ENCODE measurements around the gene ZNF652.
"Not testable (repeated sequence)": the region's sequence is repeated elsewhere in the genome, so short reads cannot be mapped to it uniquely, and the experiment has no call there.

Gene ZNF652

DNA sequence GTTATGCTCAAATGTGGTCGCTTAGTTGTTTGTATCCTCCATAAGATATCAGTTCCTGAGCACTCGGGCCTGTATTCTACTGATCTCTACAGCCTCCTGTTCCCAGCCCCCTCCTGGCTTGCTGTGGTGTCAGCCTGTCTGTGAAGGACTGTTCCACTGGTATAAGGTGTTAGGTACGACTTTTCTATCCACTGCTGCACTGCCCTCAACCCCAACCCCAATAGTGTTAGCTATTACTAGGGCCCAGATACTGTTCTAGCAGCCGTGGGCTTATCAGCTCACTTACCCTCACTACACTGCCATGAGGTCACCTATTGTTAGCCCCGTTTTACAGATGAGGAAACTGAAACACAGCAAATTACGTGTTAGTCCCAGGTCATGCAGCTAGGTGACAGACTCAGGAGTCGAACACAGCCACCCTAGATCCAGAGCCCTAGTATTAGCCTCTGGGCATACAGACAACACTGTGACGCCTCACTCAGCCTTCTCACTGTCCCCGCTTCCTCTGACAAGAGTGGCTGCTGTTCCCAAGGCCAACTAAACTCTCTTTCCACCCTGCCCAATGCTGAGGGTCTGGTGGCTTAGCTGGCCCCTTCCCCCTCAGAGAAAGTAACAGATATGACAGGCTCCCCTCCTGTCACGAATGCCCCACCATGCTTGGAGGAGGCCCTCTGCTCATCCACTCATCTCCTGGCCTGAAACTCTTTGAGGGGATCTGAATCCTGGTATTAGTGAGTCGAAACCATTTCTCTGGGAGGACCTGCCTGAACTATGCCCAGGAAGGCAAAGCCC is 25.6 kb upstream of the ZNF652 start:
- DNase-seq (ENCODE audit: low read depth in 2 of 3, low spot score in 2 of 3) = no peak

DNA sequence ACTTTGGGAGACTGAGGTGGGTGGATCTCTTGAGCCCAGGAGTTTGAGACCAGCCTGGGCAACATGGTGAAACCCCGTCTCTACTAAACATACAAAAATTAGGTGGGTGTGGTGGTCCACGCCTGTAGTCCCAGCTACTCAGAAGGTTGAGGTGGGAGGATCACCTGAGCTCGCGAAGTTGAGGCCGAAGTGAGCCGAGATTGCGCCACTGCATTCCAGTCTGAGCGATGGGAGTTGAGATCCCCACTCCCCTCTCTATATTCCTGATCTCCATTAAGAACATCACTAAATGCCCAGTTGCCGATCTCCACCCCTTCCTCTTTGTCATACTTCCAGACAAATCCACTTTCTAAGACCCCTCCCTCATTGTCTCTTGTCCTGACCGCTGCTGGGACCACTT is 24.3 kb upstream of the ZNF652 start:
- DNase-seq (ENCODE audit: low read depth in 2 of 3, low spot score in 2 of 3) = no peak

DNA sequence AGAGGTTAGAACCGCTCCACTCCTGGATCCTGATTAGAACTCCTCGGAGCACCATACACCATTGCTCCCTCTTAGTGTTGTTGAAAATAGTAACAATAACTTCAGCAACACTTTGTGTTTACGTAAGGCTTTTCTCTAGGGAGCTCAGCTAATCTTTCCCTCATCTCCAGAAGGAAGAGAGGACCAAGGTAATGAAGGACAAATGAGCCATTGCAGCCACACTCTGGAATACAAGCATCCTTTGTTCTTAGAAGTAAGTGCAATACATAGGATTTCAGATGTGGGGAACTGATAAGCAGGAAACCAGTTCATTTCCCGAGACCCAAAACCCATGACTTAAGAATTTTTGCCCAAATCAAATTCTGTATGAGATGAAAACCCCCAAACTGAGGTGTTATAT is 22.9 kb upstream of the ZNF652 start:
- no peak for DNase-seq (ENCODE audit: low read depth in 2 of 3, low spot score in 2 of 3)

DNA sequence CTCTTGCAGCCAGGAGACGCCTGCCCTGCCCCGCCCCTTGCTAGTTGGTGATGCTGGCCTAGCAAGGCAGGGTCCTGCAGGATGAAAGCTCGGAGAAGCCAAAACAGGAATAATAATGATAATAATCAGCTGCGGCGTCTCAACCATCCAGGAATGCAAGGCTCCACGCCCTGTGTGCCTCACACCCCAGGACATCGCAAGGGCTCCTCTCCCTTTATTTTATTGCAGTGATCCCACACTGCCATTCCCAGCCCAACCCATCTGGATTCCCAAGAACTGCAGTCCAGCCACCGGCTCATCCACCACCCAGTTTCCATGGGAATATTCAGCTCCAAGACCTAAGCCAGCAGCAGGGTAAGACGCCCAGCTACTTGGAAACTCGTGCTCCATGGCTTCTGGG is 21.0 kb upstream of the ZNF652 start:
- DNase-seq (ENCODE audit: low read depth in 2 of 3, low spot score in 2 of 3) = no peak

DNA sequence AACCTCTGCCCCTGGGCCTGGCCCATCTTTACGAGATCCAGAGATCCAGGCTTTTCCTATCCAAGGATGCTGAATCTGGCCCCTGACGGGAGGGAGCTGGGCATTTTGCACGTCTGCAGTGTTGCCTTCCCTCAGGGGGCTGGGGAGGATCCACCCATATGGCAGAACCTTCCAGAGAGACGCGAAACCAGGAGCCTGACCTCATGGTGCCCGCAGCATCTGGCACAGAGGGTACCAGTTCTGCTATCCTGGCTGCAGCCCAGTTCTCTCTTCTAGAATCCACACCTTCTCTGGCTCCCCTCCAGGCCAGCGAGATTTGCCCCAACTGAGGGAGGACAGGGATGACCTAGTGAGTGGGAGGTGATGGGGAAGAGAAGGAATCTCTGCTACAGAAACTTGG is 20.5 kb upstream of the ZNF652 start:
- DNase-seq (ENCODE audit: low read depth in 2 of 3, low spot score in 2 of 3) = no peak

DNA sequence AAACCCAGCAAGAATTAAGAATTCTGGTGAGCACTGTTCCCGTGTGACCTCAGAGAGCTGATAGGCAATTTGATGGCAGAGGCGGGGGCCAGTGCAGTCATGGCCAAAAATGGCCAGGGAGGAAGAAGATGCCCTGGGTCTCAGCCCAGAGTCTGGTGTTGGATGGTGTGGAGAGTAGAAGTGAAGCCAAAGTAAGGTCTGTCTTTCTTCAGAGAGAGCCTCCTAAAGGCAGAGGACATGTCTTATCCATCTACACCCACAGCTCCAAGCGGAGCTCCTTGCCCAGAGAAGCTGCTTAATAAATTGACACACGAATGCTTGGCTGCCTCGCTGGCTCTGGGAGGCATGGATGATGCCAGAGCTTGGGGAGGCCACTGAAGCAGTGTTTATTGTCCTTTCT is 19.7 kb upstream of the ZNF652 start:
- no peak for DNase-seq (ENCODE audit: low read depth in 2 of 3, low spot score in 2 of 3)

DNA sequence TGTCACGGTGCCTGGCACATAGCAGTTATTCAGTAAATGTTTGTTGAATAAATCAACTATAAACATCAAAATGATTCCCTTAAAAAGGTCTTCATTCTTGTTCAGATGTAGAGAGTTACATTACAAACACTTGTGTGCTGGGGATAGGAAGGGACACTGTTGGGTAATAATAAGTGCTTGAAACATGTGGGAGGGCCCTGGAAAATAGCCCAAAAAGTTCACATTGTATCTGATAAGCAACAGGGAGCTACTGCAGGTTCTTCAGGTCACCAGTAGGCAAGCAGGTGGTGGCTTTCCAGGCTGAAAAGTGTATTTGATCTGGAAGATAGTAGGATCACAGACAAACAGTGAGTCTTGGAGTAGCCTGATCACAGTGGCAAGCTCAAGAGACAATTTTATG is 19.0 kb upstream of the ZNF652 start:
- no peak for DNase-seq (ENCODE audit: low read depth in 2 of 3, low spot score in 2 of 3)

DNA sequence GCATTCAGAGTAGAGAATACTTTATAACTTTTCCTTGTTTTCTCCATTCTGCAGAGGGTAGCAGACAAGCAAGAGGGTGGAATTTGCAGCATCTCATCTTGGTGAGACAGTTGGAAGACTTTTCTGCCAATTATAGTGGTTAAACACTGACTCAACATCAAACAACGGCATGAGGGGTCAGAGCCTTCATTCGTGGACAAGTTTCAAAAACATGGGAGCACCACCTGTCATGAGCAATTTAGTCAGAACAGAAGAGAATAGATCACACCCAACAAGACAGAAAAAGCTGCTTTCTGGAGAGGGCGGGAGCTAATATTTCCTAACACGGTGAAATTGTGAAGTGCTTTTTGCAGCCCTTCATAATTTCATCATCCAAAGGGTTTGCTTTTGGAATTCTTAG is 17.9 kb upstream of the ZNF652 start:
- DNase-seq (ENCODE audit: low read depth in 2 of 3, low spot score in 2 of 3) = no peak

DNA sequence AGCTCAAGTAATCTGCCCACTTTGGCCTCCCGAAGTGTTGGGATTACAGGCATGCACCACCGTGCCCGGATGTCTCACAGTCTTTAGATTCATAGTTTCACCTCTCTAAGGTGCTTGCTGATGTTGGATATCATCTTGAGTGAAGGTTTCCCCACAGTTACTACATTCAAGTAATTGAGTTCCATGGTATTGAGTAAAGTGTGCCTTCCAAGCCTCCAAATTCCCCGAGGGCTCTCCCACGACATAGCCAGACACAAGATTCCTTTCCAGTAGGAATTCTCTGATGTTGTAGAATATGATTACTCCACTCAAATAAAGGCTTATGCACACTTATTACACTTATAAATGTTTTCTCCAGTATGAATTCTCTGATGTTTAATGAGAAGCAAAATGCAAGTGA is 16.3 kb upstream of the ZNF652 start:
- DNase-seq (ENCODE audit: low read depth in 2 of 3, low spot score in 2 of 3) = no peak

DNA sequence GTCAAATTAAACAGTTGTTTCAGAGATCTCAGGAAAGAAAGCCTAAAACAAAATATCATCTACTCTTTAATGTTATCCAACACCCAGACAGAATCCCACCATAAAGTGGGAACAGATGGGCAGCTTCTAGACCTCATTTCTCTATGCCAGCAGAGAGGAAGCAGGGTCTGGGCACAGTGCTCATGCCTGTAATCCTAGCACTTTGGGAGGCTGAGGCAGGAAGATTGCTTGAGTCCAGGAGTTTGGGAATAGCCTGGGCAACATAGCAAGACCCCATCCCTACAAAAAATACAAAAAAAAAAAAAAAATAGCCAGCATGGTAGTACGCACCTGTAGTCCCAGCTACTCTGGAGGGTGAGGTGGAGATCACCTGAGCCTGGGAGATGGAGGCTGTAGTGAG is 13.5 kb upstream of the ZNF652 start:
- DNase-seq (ENCODE audit: low read depth in 2 of 3, low spot score in 2 of 3) = no peak

DNA sequence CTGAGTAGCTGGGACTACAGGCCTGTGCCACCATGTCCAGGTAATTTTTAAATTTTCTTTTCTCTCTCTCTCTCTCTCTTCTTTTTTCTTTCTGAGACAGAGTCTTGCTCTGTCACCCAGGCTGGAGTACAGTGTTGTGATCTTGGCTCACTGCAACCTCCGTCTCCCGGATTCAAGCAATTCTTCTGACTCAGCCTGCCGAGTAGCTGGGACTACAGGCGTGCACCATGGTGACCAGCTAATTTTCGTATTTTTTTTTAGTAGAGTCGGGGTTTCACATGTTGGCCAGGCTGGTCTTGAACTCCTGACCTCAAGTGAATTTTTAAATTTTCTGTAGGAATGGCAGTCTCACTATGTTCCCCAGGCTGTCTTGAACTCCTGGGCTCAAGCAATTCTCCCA is 11.1 kb upstream of the ZNF652 start:
- DNase-seq (ENCODE audit: low read depth in 2 of 3, low spot score in 2 of 3) = no peak

DNA sequence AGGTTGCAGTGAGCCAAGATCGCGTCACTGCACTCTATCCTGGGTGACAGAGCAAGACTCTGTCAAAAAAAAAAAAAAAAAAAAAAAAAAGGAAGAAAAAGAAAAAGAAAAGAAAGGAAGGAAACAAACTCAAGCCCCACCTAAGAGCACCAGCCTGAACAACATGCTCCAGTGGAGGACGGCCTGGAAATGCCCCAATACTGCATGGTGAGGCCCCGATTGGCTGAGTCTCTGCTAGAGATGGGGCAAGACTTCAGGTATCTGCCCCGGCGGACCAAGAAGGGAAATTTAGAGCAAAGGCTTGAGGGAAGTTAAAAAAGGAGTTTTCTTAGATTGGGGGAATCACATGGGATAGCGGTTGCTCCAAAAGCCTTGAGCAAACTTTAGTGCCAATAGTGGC is 10.4 kb upstream of the ZNF652 start:
- no peak for DNase-seq (ENCODE audit: low read depth in 2 of 3, low spot score in 2 of 3)

DNA sequence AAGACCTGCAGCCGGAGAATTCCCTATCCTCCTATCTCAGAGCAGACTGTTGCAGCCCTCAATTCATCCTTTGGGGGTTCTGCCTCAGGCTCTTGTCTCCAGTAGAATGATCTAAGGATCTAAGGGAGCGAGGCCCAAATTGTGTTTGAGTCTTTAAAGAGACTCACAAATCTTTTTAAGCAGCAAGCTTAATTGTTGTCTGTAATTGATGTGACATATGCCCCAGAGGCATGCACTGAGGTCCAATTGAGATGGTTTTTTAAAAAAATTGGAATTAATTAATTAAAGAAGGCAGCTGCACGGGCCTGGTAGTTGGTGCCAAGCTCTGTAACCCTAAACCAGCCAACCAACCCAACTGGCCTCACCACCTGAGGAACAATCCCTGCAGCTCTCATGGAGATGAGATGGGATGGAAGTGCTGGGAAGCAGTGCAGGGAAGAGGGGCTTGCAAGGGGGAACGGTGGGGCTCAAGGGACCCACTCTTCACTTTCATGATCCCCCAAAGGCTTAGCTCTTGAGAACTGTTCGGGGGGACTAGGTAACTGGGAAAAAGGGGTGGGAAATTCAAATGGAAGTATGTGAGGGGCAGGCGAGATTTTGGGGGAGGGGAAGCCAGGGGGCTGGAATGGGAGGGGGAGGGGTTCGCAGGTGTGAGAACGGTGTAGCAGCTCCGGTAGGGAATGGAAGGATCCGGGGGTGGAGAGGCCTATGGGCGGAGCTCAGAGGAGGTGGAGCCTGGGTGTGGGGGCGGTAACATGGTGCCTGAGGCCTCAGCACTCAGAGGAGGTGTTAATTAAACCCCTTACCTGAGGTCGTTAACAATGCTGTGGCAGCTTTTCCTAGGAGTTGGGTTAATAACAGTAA is 9.2 kb upstream of the ZNF652 start:
- DNase-seq (ENCODE audit: low read depth in 2 of 3, low spot score in 2 of 3) = no peak

DNA sequence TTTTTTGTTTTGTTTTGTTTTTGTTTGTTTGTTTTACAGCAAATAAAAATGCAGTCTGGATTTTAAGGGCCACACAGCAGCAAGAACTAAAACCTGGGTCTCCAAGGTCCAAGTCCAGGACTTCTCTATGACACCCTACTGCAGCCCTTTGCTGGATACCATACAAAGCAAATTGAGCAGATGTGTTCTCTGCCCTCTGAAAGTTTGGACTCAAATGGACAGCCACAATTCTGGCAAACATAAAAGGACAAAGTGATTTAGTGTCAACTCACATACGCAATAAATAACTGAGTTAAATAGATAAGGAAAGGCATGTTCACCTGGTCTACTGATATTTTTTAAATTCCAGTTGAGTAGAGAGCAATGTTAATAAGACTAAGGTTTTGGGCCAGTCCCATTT is 7.7 kb upstream of the ZNF652 start:
- no peak for DNase-seq (ENCODE audit: low read depth in 2 of 3, low spot score in 2 of 3)

DNA sequence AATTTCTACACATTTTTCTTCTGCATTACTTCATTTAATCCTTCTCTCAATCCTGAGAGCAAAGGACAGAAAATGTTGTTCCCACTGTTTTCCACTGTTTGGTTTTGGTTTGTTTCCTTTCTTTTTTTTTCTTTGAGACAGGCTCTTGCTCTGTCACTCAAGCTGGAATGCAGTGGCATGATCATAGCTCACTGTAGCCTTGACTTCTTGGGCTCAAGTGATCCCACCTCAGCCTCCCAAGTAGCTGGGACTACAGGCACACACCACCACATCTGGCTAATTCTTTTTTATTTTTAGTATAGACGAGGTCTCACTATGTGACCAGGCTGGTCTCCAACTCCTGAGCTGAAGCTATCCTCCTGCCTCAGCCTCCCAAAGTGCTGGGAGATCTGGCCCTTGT is 7.0 kb upstream of the ZNF652 start:
- no peak for DNase-seq (ENCODE audit: low read depth in 2 of 3, low spot score in 2 of 3)

DNA sequence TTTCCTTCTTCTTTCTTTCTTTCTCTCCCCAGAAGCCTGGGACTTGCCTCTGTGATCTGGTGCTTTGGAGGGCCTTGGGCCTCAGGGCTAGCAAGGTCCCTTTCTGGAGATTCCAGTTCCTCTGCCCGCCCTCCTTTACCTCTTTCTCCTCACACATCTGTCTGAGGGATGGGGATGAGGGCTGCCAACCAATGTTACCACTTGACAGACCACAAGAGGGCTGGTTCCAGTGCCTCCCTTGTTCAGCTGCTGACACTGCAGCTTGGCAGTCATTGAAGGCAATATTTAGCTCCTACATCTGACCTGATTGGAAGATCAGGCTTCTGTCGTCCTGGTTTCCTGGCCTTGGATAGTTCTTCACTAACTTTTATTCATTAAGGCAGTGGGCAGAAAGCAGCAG is 3.6 kb upstream of the ZNF652 start:
- DNase-seq (ENCODE audit: low read depth in 2 of 3, low spot score in 2 of 3) = no peak

DNA sequence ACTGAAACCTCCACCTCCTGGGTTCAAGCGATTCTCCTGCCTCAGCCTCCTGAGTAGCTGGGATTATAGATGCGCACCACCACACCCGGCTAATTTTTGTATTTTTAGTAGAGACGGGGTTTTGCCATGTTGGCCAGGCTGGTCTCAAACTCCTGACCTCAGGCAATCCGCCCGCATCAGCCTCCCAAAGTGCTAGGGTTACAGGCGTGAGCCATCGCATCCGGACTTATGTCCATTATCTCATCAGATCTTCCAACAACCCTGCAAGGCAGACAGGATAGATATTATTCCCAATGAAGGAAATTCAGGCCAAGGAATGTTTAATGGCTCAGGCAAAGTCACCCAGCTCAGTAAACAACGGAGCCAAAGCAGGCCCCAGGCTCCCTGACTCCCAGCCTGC is 3.1 kb upstream of the ZNF652 start:
- not testable (repeated sequence) for DNase-seq (ENCODE audit: low read depth in 2 of 3, low spot score in 2 of 3)

DNA sequence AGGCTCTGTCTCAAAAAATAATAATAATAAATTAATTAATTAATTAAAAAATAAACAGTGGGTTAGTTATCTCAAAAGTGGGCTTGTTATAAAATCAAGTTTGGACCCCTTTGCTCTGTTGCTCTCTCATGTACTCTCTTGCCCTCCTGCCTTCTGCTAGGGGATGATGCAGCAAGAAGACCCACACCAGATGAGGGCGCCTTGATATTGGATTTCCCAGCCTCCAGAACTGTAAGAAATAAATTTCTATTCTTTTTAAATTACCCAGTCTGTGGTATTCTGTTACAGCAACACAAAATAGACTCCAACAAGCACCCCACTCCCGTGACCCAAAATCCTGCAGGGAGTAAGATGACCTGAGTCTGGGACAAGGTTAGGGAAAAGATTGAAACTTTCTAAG is 2.1 kb upstream of the ZNF652 start:
- no peak for DNase-seq (ENCODE audit: low read depth in 2 of 3, low spot score in 2 of 3)

DNA sequence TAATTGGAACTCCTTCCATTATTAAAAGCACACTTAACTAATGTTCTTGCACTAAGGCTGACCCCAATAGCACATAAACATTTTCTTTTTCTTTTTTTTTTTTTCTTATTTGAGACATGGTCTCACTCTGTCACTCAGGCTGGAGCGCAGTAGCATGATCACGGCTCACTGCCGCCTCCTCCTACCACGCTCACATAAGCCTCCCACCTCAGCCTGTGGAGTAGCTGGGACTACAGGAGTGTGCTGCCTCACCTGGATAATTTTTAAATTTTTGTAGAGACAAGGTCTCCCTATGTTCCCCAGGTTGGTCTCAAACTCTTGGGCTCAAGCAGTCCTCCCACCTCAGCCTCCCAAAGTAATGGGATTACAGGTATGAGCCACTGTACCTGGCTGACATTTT is 1.2 kb upstream of the ZNF652 start:
- DNase-seq (ENCODE audit: low read depth in 2 of 3, low spot score in 2 of 3) = no peak

DNA sequence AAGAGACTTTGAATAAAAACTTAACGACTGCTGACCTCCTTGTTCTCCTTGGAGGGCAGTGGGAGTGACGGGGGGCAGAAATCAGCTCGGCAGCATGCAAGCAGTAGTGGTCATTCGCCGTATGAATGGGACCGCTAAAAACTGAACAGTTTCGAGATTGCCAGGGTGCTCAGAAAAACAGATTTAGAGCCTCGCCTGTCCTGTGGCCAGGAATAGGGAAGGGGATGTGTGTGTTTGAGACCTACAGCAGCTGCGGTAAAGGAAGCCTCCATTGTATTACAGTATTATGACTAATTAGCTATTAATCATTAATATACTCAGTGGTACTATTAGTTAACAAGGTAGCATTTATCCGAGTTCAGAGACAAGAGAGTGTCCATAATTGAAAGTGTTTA is 670 bp upstream of the ZNF652 start:
- DNase-seq (ENCODE audit: low read depth in 2 of 3, low spot score in 2 of 3) = no peak

DNA sequence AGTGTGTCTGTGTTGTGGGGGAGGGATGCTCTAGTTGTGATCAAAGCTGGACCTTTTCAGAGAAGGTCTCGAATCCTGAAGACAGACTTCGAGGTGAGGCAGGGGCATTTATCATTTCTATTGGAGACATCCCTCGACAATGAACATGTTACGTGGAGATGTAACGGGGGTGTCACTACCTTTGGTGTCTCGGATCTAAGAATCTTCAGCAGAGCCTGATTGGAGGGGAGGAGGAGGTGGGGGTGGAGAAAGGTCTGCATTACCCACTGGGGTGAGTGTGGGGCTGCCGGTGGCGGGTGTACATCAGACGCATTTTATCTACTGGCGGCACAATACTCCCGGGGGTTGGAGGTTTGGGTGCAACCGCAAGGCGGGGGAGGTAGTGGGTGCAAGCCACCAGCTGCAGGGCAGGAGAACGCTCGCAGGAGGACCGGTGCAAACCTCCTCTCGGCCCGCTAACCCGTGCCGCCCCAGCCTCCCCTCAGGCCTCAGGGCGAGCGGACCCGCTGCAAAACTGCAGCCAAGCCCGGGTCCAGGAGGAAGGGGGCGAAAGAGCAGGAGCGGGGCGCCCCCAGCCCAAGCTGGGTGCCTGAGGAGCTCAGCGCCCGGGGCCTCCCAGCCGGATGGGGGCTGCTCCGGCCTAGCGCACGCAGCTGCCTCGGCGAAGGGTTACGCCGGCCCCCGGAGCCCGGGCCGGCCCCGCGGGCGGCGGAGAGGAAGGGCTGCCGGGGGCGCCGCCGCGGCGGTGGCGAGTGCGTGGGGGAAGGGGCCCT is 735 bp downstream of the ZNF652 start:
- DNase-seq (ENCODE audit: low read depth in 2 of 3, low spot score in 2 of 3) = peak; percentile 40 to 50 (median 47)

DNA sequence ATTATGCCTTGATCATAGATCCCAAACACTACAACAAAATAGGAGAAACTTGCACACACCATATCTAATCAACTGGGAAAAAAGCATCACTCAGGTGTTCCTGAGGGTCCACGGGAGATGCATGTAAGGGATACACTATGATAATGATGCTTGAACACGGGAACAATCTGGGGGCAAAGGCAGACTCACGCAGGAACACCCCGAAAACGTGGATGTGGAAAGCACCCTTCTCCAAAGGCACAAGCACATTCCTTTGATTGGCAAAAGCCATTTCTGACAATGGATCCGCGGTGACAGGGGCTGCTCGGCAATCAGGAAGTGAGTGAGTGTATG is 1.3 kb downstream of the ZNF652 start:
- DNase-seq (ENCODE audit: low read depth in 2 of 3, low spot score in 2 of 3) = no peak

Measured in activated CD8-positive, alpha-beta memory T cell treated with anti-CD3 and anti-CD28 coated beads for 48 hours (primary cell).